ENCODE results near the gene KCNK13.

Gene KCNK13

DNA sequence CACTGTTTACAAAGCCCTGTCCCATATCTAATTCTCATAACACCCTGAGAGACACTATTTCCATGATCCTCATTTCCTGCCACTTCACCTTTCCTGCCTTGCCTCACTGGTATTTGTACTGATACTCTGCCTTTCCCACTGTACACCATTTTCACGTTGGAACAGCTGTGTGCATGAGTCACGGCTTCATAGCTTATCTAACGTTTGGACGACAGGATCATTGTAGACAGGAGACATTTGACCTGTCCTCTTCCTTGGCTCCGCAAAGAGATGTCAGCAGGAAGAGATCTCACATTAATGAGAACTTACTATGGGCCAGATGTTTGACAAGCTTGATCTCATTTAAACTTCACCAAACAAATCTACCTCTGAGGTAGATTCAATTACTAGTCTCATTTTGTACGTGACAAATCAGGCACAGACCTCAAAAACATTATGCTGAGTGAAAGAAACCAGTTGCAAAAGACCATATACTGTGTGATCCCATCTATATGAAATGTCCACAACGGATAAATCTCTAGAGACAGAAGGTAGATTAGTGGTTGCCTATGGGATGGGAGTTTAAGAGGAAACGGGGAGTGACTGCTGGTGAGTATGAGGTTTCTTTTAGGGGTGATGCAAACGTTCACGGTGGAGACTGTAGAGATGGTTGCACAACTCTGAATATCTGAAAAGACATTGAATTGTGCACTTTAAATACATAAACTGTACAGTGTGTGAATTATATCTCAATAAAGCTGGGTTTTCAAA is 71.2 kb downstream of the KCNK13 start:
- no peak for DNase-seq

DNA sequence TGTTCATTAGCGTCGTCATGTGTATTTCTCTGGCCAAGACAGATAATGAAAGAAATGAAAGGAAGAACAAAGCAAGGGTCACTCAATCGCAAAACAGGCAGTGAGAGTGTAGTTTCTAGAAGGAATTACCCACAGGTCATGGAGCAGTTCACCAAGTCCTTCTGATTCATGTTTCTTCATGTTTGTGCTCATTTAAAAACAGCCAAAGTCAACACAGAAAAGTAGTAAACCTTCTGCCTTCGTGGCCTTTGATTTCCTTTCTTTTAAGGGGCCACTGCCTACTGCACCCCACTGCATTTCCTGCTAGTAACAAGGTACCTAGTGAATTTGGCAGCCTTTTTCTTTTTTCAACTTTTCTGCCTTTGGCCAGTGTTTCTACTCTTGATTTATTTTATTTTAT is 75.1 kb downstream of the KCNK13 start:
- DNase-seq = no peak

DNA sequence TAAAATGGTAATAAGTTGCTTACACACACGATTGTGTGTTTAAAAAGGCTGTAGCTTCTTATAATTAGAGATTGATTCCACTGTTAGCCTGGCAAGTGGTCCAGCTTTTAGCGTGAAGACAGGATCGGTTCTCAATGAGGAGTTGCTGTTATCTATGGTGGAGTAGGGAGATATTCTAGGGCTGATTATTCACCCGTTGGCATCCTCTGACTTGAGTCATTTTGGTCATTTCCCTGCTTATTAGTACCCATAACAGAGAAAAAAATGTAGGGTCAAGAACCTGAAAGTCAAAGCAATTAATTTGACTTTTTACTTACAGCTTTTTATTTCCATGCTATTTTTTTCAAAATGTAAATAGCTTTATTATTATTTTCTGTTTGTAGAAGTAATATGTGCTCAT is 76.0 kb downstream of the KCNK13 start:
- DNase-seq = no peak

DNA sequence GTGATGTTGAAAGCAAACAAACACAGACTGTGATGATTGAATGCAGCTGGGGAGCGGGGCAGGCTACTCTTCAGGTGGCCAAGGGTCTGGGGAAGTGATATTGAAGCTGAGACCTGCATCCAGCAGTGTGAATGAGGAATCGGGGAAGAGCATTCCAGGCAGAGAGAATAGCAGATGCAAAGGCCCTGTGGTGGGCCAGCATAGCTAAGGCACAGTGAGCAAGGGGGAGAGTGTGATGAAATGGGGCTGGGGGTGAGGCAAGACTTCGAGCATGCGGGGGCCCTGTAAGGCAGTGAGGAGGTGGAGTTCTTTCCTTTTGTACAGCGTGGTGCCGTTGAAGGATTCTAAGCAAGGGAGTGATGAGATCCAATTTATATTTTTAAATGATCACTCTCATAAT is 77.4 kb downstream of the KCNK13 start:
- no peak for DNase-seq

DNA sequence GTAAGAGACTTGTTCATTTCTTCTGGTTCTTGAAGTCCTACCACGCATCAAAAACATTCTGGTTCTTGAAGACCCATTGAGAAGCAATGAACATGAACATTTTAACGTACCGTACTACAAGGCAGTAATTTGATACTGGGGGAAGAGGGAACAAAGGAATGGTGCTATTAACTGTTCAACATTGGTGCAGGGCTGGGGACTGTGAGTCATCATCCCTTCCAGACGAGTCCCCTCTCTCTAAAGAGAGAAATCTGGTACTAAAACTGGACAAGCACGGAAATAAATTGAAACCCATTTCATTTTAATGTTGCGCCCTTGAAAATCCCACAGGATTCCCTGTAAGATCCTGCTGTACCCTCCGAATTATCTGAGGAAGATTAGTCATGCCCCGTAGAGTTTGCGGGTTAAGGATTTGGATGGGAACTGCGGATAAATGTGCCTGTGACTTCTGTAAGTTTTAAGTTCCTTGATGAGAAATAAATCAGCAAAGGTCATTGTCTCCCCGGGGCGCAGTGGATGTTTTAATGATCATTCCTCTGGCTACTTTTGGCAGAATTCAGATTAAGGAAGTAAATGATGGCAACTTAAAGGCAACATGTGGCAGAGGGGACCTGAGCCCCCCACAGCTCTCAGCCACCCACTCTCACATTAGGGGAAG is 78.6 kb downstream of the KCNK13 start:
- no peak for DNase-seq

DNA sequence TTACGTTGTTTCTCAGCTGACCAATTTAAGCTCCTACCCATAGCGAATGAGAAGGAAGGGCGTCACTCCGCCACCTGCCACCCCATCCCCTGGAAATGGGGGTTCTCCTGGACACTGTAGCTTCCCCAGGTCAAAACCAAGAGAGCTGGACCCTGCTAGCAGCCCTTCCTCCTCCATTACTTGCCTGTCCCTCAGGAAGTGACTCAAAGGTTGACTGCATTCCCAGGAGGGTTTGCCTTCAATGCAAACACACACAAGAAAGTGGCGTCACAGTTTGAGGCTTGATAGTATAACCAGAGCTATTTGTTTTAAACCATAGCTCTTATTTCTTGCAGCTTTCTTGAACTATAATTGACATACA is 79.1 kb downstream of the KCNK13 start:
- no peak for DNase-seq

DNA sequence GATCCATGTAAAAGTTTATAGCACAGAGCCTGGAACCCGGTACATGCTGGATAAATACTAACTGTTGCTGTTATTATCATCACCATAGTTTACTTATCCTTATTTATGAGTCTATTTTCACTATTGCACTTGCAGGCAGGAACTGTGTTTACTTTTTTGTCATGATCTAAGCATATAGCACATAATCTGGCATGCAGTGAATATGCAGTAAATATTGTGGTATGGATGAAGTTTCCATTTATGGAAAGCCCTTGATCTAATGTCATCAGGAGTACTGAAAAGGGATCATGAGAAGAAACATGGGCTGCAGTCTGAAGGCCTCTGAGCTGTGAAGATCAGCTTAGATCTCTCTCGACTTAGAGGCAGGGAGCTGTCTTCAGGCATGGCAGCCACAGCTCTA is 91.6 kb downstream of the KCNK13 start:
- no peak for DNase-seq

DNA sequence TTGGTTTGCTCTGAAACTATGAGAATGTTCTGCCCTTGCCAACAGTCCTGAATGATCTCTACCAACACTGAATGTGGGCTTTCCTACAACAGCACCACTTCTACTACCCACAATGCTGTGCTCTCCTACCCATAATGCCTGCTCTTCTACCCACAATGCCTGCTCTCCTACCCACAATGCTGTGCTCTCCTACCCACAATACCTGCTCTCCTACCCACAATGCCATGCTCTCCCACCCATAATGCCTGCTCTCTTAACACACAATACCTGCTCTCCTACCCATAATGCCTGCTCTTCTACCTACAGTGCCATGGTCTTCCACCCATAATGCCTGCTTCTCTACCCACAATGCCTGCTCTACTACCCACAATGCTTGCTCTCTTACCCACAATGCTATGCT is 92.3 kb downstream of the KCNK13 start:
- DNase-seq = no peak

DNA sequence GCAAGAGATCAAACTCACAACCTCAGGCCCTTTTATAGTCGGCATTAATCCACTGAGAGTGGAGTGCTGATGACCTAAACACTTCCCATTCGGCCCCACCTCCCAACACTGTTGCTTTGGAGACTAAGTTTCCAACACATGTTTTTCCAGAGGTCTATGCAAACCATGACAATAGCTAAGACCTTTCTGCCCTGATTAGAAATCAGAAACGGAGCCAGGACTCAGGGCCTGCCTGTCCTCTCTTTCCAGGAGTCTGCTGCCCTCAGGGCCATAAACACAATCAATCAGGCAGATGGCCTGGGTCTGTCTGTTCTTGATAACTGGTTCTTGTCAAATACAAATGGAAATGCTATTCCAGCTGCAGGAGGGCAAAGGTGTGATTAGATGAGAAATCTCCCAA is 97.4 kb downstream of the KCNK13 start:
- no peak for DNase-seq

DNA sequence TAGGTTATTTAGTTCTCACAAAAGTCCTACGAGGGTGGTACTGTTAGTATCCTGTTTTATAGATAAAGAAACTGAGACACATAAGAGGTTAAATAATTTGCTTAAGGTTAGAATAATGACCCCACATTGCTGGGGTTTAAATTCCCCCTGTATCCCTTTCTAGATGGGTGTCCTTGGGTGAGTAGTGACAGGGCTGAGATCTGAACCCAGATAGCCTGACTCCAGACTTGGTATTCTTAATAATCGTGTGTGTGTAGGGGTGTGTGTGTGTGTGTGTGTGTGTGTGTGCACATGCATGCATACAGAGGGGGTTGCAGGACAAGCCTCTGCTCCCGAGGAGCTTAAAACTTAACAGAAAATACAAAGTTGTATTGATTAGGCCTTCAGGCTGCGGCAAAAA is 97.9 kb downstream of the KCNK13 start:
- DNase-seq = no peak

DNA sequence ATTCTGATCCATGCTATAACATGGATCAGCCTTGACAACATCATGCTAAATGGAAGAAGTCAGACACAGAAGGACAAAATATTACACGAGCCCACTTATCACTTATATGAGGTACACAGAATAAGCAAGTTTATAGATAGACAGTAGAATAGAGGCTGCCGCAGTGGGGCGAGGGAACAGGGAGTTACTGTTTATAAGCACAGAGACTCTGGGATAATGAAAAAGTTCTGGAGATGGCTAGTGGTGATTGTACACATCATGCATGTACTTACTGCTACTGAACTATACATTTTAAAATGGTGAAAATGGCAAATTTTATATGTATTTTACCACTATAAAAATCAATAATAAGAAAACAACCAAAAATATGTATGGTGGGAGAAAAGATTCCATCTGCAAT is 99.3 kb downstream of the KCNK13 start:
- DNase-seq = no peak

DNA sequence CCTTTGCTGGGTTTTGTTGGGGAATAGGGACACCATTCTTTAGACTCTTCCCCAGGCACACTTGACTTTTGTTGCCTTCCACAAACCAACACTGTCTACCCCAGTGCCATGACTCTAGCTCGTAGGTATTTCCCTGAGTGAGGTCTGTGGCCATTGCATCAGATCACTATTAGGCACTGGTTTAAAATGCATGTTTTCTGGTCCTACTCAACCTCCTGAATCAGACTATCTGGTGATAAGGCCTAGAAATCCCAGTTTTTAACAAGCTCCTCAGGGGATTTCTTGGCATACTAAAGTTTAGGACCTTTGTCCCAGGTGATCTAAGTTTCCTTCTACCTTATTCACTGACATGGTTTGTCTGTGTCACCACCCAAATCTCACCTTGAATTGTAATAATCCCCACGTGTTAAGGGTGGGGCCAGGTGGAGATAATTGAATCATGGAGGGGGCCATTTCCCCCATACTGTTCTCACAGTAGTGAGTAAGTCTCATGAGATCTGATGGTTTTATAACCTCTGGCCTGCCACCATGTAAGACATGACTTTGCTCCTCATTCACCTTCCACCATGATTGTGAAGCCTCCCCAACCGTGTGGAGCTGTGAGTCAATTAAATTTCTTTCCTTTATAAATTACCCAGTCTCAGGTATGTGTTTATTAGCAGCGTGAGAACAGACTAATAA is 106.8 kb downstream of the KCNK13 start:
- no peak for DNase-seq

DNA sequence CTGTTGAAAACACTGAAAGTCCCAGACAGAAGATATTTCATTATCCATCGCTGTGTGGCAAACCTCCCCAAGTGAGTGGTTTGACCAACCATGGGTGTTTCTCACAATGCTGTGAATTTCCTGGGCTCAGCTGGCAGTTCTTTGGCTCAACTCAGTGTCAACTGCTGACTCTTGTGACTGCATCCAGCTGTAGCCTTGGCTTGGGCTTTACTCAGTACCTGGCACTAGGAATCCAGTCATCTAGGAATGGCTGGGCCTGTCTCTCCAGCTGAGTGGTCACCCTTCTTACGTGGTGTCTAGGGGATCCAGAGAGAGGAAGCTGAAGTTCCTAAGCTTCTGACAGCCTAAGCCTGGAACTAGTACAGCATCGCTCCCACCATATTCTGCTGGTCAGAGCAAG is 113.8 kb downstream of the KCNK13 start:
- DNase-seq = no peak

DNA sequence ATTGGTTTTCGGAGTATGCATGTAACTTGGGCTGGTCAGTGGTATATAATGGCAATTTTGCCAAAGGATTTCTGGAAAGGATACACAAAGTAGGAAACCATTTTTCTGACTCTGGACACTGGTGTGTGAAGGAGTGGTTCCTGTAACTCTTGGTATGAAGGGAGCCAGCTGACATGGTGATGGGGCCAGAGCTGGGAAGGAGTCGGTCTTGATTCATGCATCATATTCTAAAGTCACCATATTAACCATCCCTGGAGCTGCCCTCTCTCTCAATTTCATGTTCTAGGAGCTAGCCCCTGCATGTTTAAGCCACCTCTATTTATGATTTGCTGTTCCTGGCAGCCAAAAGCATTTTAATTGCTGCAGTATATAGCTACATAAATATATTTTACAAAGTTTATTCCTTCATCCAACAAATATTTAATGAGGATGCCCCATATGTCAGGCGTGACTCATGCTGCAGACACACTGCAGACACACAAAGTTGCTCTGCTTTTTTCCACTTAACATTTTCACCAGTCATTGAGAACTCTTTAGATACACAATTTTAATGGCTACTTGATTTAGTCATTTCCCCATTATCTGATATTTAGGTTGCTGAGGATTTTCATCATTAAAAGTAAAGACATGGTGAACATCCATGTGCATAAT is 115.9 kb downstream of the KCNK13 start:
- no peak for DNase-seq

DNA sequence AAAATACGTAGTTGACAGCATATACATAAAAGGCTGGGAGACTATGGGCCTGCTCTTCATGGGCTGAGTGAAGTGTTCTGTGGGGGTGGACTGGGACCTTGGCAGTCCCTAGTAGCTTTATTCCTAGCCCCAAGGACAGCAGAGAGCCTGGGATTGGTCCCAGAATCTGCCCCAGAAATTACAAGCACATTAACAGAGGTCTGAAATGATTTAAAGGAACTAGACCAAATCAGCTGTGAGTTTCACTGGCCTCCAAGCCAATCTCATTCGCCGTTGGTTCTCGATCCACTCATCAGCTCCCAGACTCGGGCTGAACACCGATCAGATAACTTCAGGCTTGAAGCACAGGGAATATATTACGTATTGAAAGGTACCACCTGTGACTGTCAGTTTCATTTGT is 117.6 kb downstream of the KCNK13 start:
- DNase-seq = no peak

DNA sequence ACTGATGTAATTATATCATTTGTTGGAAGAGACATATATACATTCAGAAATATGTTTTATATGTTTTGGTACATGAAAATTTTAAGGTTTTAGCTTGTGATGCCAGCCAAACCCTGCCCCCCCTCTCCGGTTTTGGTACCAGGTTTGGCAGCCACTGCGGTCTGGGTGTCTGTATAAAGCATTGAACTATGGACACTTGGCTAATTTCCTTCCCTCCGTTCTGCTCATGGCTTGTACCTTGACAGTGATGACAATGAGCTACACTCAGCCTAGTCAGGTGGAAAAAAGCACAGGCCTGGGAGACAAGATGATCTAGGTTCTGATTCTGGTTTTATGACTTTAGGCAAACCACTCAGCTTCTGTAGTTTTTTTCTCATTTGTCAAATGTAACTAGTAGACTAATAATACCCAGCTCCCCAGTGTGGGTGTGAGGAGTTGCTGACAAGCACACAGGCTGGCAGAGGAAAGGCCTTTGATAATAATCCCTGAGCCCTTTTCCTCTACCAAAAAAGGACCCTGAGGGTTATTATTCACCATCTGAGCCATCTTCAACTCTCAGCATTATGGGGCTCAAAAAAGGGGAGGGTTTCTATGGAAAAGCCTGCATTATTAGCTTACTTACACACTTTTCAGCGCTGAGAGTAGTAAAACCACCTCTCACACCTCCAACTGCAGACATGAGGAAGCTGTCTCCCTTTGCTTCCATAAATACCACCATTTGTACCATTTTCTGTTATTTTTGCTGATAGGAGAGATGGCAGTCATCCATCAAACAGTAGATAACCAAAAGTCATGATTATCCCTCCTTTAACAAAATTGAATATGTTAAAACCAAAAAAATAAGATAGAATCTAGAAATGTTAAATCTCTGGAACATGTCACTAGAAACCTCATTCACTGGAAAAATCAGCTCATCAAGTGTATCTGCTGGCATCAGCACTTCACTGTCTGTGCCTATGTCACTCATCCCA is 118.3 kb downstream of the KCNK13 start:
- DNase-seq = peak in 19 of 56 donors; percentile 5 to 64 (median 14)

DNA sequence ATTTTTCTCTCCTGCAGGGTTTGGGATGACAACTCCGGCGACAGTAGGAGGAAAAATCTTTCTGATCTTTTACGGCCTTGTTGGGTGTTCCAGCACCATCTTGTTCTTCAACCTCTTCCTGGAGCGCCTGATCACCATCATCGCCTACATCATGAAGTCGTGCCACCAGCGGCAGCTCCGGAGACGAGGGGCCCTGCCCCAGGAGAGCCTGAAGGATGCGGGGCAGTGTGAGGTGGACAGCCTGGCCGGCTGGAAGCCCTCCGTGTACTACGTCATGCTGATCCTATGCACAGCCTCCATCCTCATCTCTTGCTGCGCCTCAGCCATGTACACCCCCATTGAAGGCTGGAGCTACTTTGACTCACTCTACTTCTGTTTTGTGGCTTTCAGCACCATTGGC is 122.3 kb downstream of the KCNK13 start:
- DNase-seq = no peak

DNA sequence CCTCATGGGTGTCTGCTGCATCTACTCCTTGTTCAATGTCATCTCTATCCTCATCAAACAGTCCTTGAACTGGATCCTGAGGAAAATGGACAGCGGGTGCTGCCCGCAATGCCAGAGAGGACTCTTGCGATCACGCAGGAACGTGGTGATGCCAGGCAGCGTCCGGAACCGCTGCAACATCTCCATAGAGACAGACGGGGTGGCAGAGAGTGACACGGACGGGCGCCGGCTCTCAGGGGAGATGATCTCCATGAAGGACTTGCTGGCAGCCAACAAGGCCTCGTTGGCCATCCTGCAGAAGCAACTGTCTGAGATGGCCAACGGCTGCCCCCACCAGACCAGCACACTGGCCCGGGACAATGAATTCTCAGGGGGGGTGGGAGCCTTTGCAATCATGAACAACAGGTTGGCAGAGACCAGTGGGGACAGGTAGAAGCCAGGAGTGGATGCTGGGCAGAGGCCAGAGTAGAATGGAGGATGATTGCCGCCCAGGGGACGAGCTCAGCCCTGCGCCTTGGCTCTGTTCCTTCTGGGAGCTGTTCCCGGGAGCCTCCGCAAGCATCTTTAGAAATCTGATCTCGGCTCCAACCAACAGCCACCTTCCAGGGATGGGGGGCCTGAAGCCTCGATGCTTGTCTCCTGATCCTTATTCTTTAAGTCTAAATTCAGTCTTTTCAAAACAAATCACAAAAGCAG is 122.9 kb downstream of the KCNK13 start:
- no peak for DNase-seq

DNA sequence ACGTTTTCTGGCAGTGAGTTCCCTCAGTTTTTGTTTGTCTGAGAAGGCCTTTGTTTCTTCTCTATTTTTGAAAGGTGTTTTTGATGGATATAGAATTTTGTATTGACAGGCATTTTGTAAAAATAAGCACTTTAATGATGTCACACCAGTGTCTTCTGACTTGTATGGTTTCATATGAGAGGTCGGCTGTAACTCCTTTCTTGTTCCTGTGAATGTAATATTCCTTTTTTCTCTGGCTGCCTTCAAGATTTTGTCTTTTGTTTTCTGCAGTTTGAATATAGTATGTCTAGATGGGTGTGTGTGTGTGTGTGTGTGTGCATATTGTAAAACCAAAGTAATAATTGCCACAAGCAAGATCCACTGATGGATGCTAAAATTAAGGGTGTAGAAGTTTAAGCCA is 126.8 kb downstream of the KCNK13 start:
- DNase-seq = no peak

DNA sequence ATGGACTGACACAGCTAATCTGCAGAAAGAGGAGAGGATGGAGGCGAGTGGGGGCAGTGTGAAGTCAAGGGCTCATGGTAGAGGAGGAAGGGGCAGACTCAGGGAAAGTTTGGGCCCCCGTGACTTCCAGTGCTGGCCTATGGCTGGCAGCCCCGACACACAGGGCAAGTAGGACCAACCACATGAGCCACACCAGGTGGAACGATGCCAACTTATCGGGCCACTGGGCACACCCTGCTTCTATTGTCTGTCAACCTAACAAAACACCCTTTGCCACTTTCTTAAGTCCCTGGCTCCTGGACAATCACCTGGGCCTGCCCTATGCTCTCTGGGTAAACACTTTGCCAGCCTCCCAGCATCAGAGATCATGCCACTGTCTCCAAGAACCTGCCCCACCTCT is 129.4 kb downstream of the KCNK13 start:
- no peak for DNase-seq

DNA sequence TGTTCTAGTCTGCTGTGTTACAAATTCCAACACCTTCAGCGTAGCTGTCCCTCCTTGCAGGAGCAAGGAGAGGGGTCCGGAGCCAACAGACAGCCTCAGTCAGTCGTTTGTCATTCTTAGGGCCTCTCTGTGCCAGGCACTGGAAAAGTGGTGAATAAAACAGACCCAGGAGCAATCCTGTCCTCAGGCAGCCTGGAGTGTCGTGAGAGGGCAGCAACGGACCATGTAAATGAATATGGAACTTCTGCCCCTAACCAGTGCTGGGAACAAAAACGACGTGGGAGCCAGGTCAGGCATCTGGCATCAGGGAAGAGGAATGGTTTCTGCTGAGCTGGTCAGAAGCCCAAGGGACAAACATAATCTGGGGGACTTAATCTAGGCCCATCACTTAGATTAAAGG is 129.8 kb downstream of the KCNK13 start:
- no peak for DNase-seq

Data from nucleus accumbens (tissue), 56 donors.